Stimulated activated CD8-positive, alpha-beta memory T cell treated with anti-CD3 and anti-CD28 coated beads, Interleukin-15, amount 100 ng/mL, for 1 hour (primary cell): Measurements from ENCODE around the gene MRPL40.

ENCODE experiments used
- DNase-seq: peaks from one replicate; pipeline ENCODE4 v3.0.0-alpha.2; 2020; ENCODE audit warnings: low read depth

The MRPL40 gene

DNA sequence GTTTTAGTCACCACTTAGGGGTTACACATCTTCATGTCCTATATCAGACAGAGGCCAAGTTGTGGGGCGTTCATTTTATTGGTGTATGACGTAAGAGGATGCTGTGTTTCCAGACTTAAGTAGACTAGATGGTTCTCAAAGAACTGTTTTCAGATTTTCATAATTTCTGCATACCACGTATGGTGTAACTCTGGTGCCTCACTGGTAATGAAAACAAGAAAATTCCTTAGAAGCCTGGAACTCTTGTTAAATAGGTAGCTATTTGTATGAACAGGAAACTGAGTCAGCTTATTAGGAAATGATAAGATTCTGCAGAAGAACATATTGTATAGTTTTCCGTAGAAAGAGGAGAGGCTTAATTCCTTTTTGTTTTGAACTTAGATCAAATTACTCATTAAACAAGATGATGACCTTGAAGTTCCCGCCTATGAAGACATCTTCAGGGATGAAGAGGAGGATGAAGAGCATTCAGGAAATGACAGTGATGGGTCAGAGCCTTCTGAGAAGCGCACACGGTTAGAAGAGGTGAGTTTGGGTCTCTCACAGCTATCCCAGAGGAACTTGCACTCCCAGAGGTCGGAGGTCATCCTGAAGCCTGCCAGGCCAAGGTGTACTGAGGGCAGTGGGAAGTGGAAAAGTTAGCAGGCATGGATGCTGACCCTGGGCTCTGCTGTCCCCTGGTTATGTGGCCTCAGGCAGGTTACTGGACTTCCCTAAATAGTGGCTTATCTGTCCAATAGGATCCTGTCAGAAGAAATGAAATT is 51.3 kb downstream of the MRPL40 start:
- DNase-seq: no peak
